Ishikawa (cell line): ENCODE measurements around the gene ZC2HC1B.

ENCODE experiments used
- CEBPB ChIP-seq: IDR thresholded peaks from 2 replicates; pipeline ENCODE4 v1.6.1; 2012
- CREB1 ChIP-seq: IDR thresholded peaks from 2 replicates; pipeline ENCODE4 v1.6.1; 2012; ENCODE audit warnings: low read depth
- EGR1 ChIP-seq: IDR thresholded peaks from 2 replicates; pipeline ENCODE4 v1.6.1; 2012
- EP300 ChIP-seq: IDR thresholded peaks from 2 replicates; pipeline ENCODE4 v1.6.1; 2012; ENCODE audit warnings: borderline replicate concordance
- FOXM1 ChIP-seq: IDR thresholded peaks from 2 replicates; pipeline ENCODE4 v1.6.1; 2012; ENCODE audit warnings: low read depth, borderline replicate concordance
- MAX ChIP-seq: IDR thresholded peaks from 2 replicates; pipeline ENCODE4 v1.6.1; 2012
- NFIC ChIP-seq: IDR thresholded peaks from 2 replicates; pipeline ENCODE4 v1.6.1; 2012
- RAD21 ChIP-seq: IDR thresholded peaks from 2 replicates; pipeline ENCODE4 v1.6.1; 2012; ENCODE audit warnings: low read depth
- REST ChIP-seq: IDR thresholded peaks from 2 replicates; pipeline ENCODE4 v1.6.1; 2012; ENCODE audit warnings: low read depth, mild to moderate bottlenecking
- TAF1 ChIP-seq: IDR thresholded peaks from 2 replicates; pipeline ENCODE4 v1.6.1; 2012; ENCODE audit warnings: low read depth, mild to moderate bottlenecking
- TCF12 ChIP-seq: IDR thresholded peaks from 2 replicates; pipeline ENCODE4 v1.6.1; 2012; ENCODE audit warnings: low read depth
- TEAD4 ChIP-seq: IDR thresholded peaks from 2 replicates; pipeline ENCODE4 v1.6.1; 2012
- USF1 ChIP-seq: IDR thresholded peaks from 2 replicates; pipeline ENCODE4 v1.6.1; 2012
- YY1 ChIP-seq: IDR thresholded peaks from 2 replicates; pipeline ENCODE4 v1.6.1; 2012; ENCODE audit warnings: low read depth
- ZBTB7A ChIP-seq: IDR thresholded peaks from 2 replicates; pipeline ENCODE4 v1.6.1; 2012; ENCODE audit warnings: low read depth

The ZC2HC1B gene

GRCh38 chr6:143880412-143880811, 16.1 kb downstream of the ZC2HC1B start:
- TF ChIP-seq ZBTB7A (no peak), MAX (no peak), RAD21 (no peak), YY1 (no peak), FOXM1 (no peak)

GRCh38 chr6:143882401-143882930, 18.2 kb downstream of the ZC2HC1B start:
- TF ChIP-seq RAD21 (no peak), ZBTB7A (no peak), USF1 (no peak), EP300 (no peak)

GRCh38 chr6:143884216-143884900, 20.1 kb downstream of the ZC2HC1B start:
- TF ChIP-seq TCF12, result no peak
- no peak for TF ChIP-seq REST
- TF ChIP-seq TAF1, result no peak
- TF ChIP-seq MAX, result no peak
- no peak for TF ChIP-seq ZBTB7A
- no peak for TF ChIP-seq EP300
- no peak for TF ChIP-seq NFIC
- no peak for TF ChIP-seq YY1
- TF ChIP-seq EGR1, result no peak
- TF ChIP-seq USF1, result no peak
- no peak for TF ChIP-seq RAD21
- TF ChIP-seq FOXM1, result no peak
- TF ChIP-seq CREB1, result no peak
- TF ChIP-seq CEBPB, result no peak
- no peak for TF ChIP-seq TEAD4

- TF ChIP-seq EGR1 (no peak), MAX (no peak), FOXM1 (no peak)
Observed at GRCh38 chr6:143885116-143885515, 20.8 kb downstream of the ZC2HC1B start.

GRCh38 chr6:143894655-143895054, 30.4 kb downstream of the ZC2HC1B start:
- TF ChIP-seq MAX (no peak), USF1 (no peak), FOXM1 (no peak), EP300 (no peak), CREB1 (no peak), REST (no peak), ZBTB7A (no peak)
